ENCODE results near the gene TENM4. TPM values are rescaled to one million over a fixed set of nuclear protein-coding genes. Genes with fewer than 3 reads are reported as not detected.

The TENM4 gene
- total and polyA plus RNA-seq, 2 of the 8 experiments (the other 6 are each of a cell fraction or from before 2014, with no cell fraction given) = 3.5 to 7.2 TPM

- TF ChIP-seq, protein P1, sequence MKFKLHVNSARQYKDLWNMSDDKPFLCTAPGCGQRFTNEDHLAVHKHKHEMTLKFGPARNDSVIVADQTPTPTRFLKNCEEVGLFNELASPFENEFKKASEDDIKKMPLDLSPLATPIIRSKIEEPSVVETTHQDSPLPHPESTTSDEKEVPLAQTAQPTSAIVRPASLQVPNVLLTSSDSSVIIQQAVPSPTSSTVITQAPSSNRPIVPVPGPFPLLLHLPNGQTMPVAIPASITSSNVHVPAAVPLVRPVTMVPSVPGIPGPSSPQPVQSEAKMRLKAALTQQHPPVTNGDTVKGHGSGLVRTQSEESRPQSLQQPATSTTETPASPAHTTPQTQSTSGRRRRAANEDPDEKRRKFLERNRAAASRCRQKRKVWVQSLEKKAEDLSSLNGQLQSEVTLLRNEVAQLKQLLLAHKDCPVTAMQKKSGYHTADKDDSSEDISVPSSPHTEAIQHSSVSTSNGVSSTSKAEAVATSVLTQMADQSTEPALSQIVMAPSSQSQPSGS (IDR thresholded peaks at IDR 0.05; ENCODE audit: low read length) = no peak
- TF ChIP-seq NRF1 (IDR thresholded peaks at IDR 0.05; ENCODE audit: low read depth, low read length) = no peak
These were observed 429.5 kb downstream of the TENM4 start (continued) for GRCh38 chr11:79011357-79011756.
